Brain microvascular endothelial cell (primary cell): ENCODE results near the gene PRMT3.

Source experiments
- DNase-seq: peaks from one replicate; pipeline ENCODE4 v3.0.0-alpha.2; 2020
- H3K27ac ChIP-seq: fragments of 250-450 bp; sonication (Bioruptor Pico); 2 replicates; pipeline ENCODE4 v1.5.1; 2020; ENCODE audit warnings: mild to moderate bottlenecking, moderate library complexity
- H3K27me3 ChIP-seq: fragments of 250-450 bp; sonication (Bioruptor Pico); replicated peaks from 2 replicates; pipeline ENCODE4 v1.5.1; 2020; ENCODE audit warnings: mild to moderate bottlenecking
- H3K36me3 ChIP-seq: fragments of 250-450 bp; sonication (Bioruptor Pico); replicated peaks from 2 replicates; pipeline ENCODE4 v1.5.1; 2020; ENCODE audit warnings: mild to moderate bottlenecking
- H3K4me3 ChIP-seq: 2 replicates; pipeline ENCODE4 v1.5.1; 2011; ENCODE audit warnings: low read depth, mild to moderate bottlenecking, control low read depth, low read length, moderate library complexity
- in situ Hi-C: cut with HindIII; loops from 2 replicates; pipeline ENCODE4 v1.10.0; 2017; ENCODE audit warnings: low sequenced_read_pairs, low pct_ligation_motif_present
- TF ChIP-seq, protein P1 (sequence below): IDR thresholded peaks from 2 replicates; pipeline ENCODE4 v1.5.1; 2011; ENCODE audit warnings: low read depth, mild to moderate bottlenecking, moderate library complexity, low read length, control low read depth, inconsistent platforms; ENCODE audit errors: missing control alignments

The PRMT3 gene

DNA sequence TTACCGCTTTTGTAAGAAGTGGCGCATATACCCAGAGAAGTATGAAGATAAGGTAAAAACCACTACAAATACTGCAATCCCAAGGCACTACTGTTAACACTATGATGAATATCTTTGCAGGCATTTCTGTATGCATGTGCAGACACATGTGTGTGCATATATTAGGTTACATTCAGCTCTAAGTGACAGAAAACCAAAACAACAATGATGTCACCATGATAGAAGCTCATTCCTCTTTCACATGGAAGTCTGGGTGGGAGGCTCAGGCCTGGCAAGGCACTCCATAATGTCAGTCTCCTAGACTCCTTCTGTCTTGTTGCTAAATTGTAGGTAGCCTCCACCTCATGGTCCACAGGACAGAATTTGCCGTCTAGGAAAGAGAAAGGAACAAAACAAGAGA lies 148.8 kb downstream of the PRMT3 start:
- Histone ChIP-seq H3K36me3 (no peaks in the 10 kb centered on the region), H3K27me3 (no peaks in the 10 kb centered on the region), H3K27ac (no peak overlapping the region), H3K4me3 (no peak overlapping the region)
- TF ChIP-seq, protein P1, sequence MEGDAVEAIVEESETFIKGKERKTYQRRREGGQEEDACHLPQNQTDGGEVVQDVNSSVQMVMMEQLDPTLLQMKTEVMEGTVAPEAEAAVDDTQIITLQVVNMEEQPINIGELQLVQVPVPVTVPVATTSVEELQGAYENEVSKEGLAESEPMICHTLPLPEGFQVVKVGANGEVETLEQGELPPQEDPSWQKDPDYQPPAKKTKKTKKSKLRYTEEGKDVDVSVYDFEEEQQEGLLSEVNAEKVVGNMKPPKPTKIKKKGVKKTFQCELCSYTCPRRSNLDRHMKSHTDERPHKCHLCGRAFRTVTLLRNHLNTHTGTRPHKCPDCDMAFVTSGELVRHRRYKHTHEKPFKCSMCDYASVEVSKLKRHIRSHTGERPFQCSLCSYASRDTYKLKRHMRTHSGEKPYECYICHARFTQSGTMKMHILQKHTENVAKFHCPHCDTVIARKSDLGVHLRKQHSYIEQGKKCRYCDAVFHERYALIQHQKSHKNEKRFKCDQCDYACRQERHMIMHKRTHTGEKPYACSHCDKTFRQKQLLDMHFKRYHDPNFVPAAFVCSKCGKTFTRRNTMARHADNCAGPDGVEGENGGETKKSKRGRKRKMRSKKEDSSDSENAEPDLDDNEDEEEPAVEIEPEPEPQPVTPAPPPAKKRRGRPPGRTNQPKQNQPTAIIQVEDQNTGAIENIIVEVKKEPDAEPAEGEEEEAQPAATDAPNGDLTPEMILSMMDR, result no peak
- no peak for DNase-seq
- in situ Hi-C loops, result no loop called here

DNA sequence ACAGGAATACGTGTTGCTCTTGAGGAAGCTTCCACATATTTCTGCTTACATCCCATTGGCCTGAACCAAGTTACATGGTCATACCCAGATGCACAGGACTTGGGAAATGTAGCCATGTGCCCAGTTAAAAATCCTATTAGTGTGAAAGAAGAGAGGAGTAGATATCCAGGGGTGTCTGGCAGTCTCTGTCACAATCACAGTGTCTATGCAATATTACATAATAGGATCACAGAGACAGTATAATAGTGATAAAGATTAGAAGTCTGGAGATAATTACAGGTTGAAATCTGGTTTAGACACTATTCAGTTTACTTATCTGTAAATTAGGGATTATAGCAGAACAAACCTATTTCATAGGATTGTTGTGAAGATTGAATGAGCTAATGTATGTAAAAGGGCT lies 149.3 kb downstream of the PRMT3 start:
- Histone ChIP-seq H3K4me3 (no peak overlapping the region), H3K27ac (no peak overlapping the region), H3K36me3 (no peaks in the 10 kb centered on the region), H3K27me3 (no peaks in the 10 kb centered on the region)
- in situ Hi-C loops, result no loop called here
- TF ChIP-seq, protein P1, result no peak
- DNase-seq, result no peak

DNA sequence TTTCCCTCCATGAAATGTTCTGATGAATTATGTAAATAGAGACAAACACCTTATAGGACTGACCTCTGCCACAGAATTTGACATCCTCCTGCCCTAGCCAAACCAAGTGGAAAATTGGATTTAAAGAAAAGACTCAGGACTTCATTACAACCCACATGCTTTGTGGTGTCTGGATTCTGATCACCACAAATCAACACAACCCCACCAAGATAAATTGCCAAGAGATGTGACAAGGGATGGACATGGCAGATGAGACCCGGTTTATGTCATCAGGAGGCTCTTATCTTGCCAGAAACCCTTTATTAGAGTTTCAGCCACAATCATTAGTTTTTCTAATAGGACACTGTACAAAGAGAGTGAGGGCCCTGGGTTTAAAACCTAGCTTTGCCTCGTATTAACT lies 154.0 kb downstream of the PRMT3 start:
- DNase-seq, result no peak
- TF ChIP-seq, protein P1, result no peak
- in situ Hi-C loops, result no loop called here

DNA sequence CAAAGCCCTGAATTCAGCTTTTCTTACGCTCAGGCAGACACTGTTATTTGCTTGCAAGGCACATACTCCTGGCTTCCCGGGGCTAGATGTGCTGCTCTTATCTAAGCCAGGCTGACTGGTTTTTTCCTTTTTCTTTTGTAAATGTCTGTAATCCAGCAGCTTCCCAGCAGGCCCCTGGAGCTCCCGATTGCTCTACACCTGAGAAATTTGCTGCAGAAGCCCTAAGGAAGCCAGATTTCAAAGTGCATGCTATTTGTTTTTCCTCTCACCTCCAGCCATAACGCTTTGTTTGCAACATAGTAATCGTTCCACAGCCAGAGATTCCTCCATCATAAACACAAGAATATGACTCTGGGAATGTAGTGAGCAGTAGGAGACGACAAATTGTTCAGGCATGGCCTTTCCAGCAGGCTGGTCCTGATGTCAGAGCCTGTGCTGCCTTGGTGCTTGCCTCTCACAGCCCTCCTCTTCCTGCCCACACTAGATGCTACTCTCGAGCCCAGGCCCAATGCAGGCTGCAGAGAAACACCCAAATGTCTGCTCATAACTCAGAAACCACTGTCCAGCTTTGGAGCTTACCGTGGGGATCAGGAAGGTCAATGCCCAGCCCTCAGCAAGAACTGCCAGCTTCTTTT lies 157.2 kb downstream of the PRMT3 start:
- TF ChIP-seq, protein P1, result no peak
- Histone ChIP-seq H3K27ac (no peak overlapping the region), H3K27me3 (no peaks in the 10 kb centered on the region), H3K36me3 (no peaks in the 10 kb centered on the region), H3K4me3 (no peak overlapping the region)
- in situ Hi-C loops, result no loop called here
- DNase-seq, result no peak

More for the DNA sequence above, 154.0 kb downstream of the PRMT3 start:
- H3K27ac ChIP-seq, result no peak overlapping the region
- H3K36me3 ChIP-seq, result no peaks in the 10 kb centered on the region
- no peaks in the 10 kb centered on the region for H3K27me3 ChIP-seq
- no peak overlapping the region for H3K4me3 ChIP-seq

DNA sequence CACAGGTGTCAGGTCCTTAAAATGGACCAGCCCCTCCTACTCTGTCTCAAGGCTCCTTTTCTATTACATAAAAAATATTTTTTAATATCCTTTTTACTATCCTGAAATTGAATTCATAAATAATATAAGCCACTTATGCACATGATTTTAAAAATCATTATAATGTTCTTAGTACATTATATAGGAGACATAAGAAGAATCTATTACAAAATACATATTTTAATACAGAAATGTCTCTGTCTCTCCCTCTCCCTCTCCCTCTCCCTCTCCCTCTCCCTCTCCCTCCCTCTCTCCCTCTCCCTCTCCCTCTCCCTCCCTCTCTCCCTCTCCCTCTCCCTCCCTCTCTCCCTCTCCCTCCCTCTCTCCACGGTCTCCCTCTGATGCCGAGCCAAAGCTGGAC lies 159.9 kb downstream of the PRMT3 start:
- TF ChIP-seq, protein P1, result no peak
- DNase-seq, result no peak
- no peak overlapping the region for H3K27ac ChIP-seq
- H3K4me3 ChIP-seq, result no peak overlapping the region
- no peaks in the 10 kb centered on the region for H3K27me3 ChIP-seq
- H3K36me3 ChIP-seq, result no peaks in the 10 kb centered on the region
- in situ Hi-C loops, result no loop called here

DNA sequence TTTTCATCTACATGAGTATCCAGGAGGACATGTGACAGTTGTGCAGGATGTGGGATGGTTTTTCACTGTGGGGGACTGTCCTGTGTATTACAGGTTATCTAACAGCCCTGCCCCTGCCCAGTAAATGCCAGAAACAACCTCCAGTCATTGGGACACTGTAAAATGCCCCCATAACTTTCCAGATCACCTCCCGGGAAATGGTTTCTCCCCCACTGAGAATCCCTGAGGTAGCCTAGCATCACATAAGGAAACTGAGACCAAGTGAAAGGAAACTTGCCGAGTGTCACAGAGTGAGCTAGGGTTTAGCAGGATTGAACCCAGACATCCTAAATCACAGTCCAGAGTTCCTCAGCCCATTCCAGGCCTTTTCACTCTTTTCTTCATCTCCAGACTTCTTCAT lies 163.6 kb downstream of the PRMT3 start:
- TF ChIP-seq, protein P1, result no peak
- no peak for DNase-seq
- in situ Hi-C loops, result no loop called here
- no peak overlapping the region for H3K4me3 ChIP-seq
- no peaks in the 10 kb centered on the region for H3K36me3 ChIP-seq
- H3K27ac ChIP-seq, result no peak overlapping the region
- no peaks in the 10 kb centered on the region for H3K27me3 ChIP-seq
